Breast epithelium (tissue), 4 donors: Measurements from ENCODE around the gene IPO4. TPM values are rescaled to one million over a fixed set of nuclear protein-coding genes. Genes with fewer than 3 reads are reported as not detected.
A peak's percentile ranks its signal among the peaks of the same experiment; 100 is the strongest.

Experiments used
- DNase-seq, 2 donors: peaks; one replicate each; pipeline ENCODE4 v3.0.0-alpha.2; 2019; ENCODE audit warnings: low spot score in 2 of 2
- H3K27ac ChIP-seq, 2 donors: fragments of 200-600 bp; sonication (generic) in 1 of 2; one replicate each; pipeline ENCODE4 v1.5.1; 2016 to 2019; ENCODE audit warnings: mild to moderate bottlenecking in 1 of 2
- H3K27me3 ChIP-seq, 2 donors: fragments of 200-600 bp; sonication (generic) in 1 of 2; one replicate each; pipeline versions ENCODE4 v1.5.1 to v1.6.0; 2017 to 2019; ENCODE audit warnings: control low read depth in 1 of 2, mild to moderate bottlenecking in 1 of 2
- H3K36me3 ChIP-seq: fragments of 200-600 bp; one replicate; pipeline ENCODE4 v1.5.1; 2019
- H3K4me1 ChIP-seq, 2 donors: fragments of 200-600 bp; sonication (generic); one replicate each; pipeline ENCODE4 v1.5.1; 2016 to 2019; ENCODE audit warnings: control low read depth in 1 of 2
- H3K4me3 ChIP-seq, 3 donors: fragments of 200-600 bp; sonication (generic); 1 replicate in 2 of 3; 2 replicates in 1 of 3; pipeline ENCODE4 v1.5.1; 2016 to 2019; ENCODE audit warnings: mild to moderate bottlenecking in 3 of 3, moderate library complexity in 2 of 3
- H3K9me3 ChIP-seq, 2 donors: fragments of 200-600 bp; sonication (generic) in 1 of 2; one replicate each; pipeline ENCODE4 v1.5.1; 2016 to 2019; ENCODE audit warnings: control low read depth in 1 of 2
- CTCF ChIP-seq, 3 donors: fragments of 450-650 bp; IDR thresholded peaks; one replicate each; pipeline ENCODE4 v1.5.1; 2016 to 2017; ENCODE audit warnings: antibody characterized with exemption in 3 of 3, mild to moderate bottlenecking in 3 of 3, moderate library complexity in 3 of 3
- POLR2A ChIP-seq: fragments of 450-650 bp; IDR thresholded peaks from one replicate; pipeline ENCODE4 v1.6.1; 2016; ENCODE audit warnings: antibody characterized with exemption, mild to moderate bottlenecking, moderate library complexity
- POLR2AphosphoS5 ChIP-seq, 3 donors: sonication (generic); formaldehyde crosslinking; IDR thresholded peaks; one replicate each; pipeline ENCODE4 v1.6.1; 2017; ENCODE audit warnings: antibody characterized with exemption in 3 of 3
- intact Hi-C: fragments of 100-400 bp; cut with DNase I; formaldehyde crosslinking; loops from one replicate; pipeline ENCODE4 v1.15.1; 2023; ENCODE audit warnings: low total_unique reads
- total RNA-seq, 3 donors: library from RNA; depleted of rRNA; stranded (reverse); fragments of >200 nt; gene quantifications; one replicate each; pipeline ENCODE4 v1.1.0, GENCODE V29; 2016

IPO4 gene
- total RNA-seq, 3 donors from 2014 or later = 17.0 to 41.6 (median 21.7) TPM

- H3K4me1 ChIP-seq = peaks cover 5 to 25% of the 10 kb centered on the region in 2 donors
- intact Hi-C loops = no loop called here
These were observed 47.3 kb downstream of the IPO4 start, which contains the start of gene EMC9 for GRCh38 chr14:24141097-24141880. TSS of gene EMC9 (minus strand) at chr14:24141591. CDS start at chr14:24141304, 287 bp downstream.

GRCh38 chr14:24139272-24139934 is 49.2 kb downstream of the IPO4 start:
- TF ChIP-seq POLR2AphosphoS5 (IDR thresholded peaks at IDR 0.05) = no peak
- no peak for TF ChIP-seq CTCF (IDR thresholded peaks at IDR 0.05)
- no peak for TF ChIP-seq POLR2A
- no peaks in the 10 kb centered on the region for H3K9me3 ChIP-seq
- H3K4me1 ChIP-seq = peaks cover 5 to 16% of the 10 kb centered on the region in 2 donors
- H3K27ac ChIP-seq = peak overlapping the region in 1 of 2 donors; percentile 86
- H3K36me3 ChIP-seq = no peaks in the 10 kb centered on the region
- intact Hi-C loops = no loop called here
- no peaks in the 10 kb centered on the region for H3K27me3 ChIP-seq
- DNase-seq = no peak
- no peak overlapping the region for H3K4me3 ChIP-seq

More at GRCh38 chr14:24141097-24141880, 47.3 kb downstream of the IPO4 start, which contains the start of gene EMC9:
- H3K27ac ChIP-seq = peak within 1 kb of the TSS; percentile 86 to 95
- peak within 1 kb of the TSS; percentile 74 to 81 (median 77) for H3K4me3 ChIP-seq
- peak; percentile 100 for DNase-seq
- peak in 2 of 3 donors; percentile 58 to 71 for TF ChIP-seq POLR2AphosphoS5 (IDR thresholded peaks at IDR 0.05)
- peak; percentile 62 to 75 (median 75) for TF ChIP-seq CTCF (IDR thresholded peaks at IDR 0.05)
- TF ChIP-seq POLR2A = peak; percentile 64
- no peaks in the 10 kb centered on the region for H3K27me3 ChIP-seq
- no peaks in the 10 kb centered on the region for H3K9me3 ChIP-seq
- H3K36me3 ChIP-seq = no peaks in the 10 kb centered on the region

GRCh38 chr14:24138396-24139271 is 50.0 kb downstream of the IPO4 start:
- intact Hi-C loops = no loop called here
- Histone ChIP-seq H3K9me3 (no peaks in the 10 kb centered on the region), H3K36me3 (no peaks in the 10 kb centered on the region), H3K27me3 (no peaks in the 10 kb centered on the region), H3K4me1 (peaks cover 5 to 16% of the 10 kb centered on the region in 2 donors), H3K4me3 (no peak overlapping the region), H3K27ac (peak overlapping the region; percentile 49 to 86)
- no peak for DNase-seq
- TF ChIP-seq POLR2AphosphoS5 (IDR thresholded peaks at IDR 0.05) (no peak), CTCF (IDR thresholded peaks at IDR 0.05) (no peak), POLR2A (no peak)

GRCh38 chr14:24137529-24138395 is 50.9 kb downstream of the IPO4 start:
- H3K9me3 ChIP-seq = no peaks in the 10 kb centered on the region
- no peak overlapping the region for H3K4me3 ChIP-seq
- intact Hi-C loops = no loop called here
- no peaks in the 10 kb centered on the region for H3K36me3 ChIP-seq
- peaks cover 5 to 16% of the 10 kb centered on the region in 2 donors for H3K4me1 ChIP-seq
- H3K27ac ChIP-seq = peak overlapping the region; percentile 49 to 92
- TF ChIP-seq POLR2A (no peak), CTCF (IDR thresholded peaks at IDR 0.05) (no peak), POLR2AphosphoS5 (IDR thresholded peaks at IDR 0.05) (no peak)
- DNase-seq = no peak
- H3K27me3 ChIP-seq = no peaks in the 10 kb centered on the region
